Mesenchymal stem cell (in vitro differentiated cells and primary cell): ENCODE results near the gene FGF14.

Source experiments
- DNase-seq: peaks from one replicate; pipeline ENCODE4 v3.0.0-alpha.2; 2013
- H2AFZ ChIP-seq: one replicate; pipeline ENCODE4 v1.6.1; 2013; ENCODE audit warnings: low read depth, mild to moderate bottlenecking, control low read depth, inconsistent platforms, low read length, moderate library complexity
- H2AK5ac ChIP-seq: 2 replicates; pipeline ENCODE4 v1.6.1; 2013; ENCODE audit warnings: low read length, moderate library complexity, mild to moderate bottlenecking, inconsistent platforms; ENCODE audit not compliant: severe bottlenecking
- H2BK120ac ChIP-seq: one replicate; pipeline ENCODE4 v1.6.1; 2013; ENCODE audit warnings: low read depth, mild to moderate bottlenecking, inconsistent platforms, low read length, moderate library complexity
- H2BK12ac ChIP-seq, 2 experiments: one replicate each; pipeline ENCODE4 v1.6.1; 2013; ENCODE audit warnings: inconsistent platforms in 2 of 2, low read length in 2 of 2, mild to moderate bottlenecking in 2 of 2, moderate library complexity in 2 of 2, control low read depth in 1 of 2
- H2BK15ac ChIP-seq: one replicate; pipeline ENCODE4 v1.6.1; 2013; ENCODE audit warnings: mild to moderate bottlenecking, low read depth, inconsistent platforms; ENCODE audit not compliant: poor library complexity, severe bottlenecking
- H2BK5ac ChIP-seq: 2 replicates; pipeline ENCODE4 v1.6.1; 2013; ENCODE audit warnings: low read depth, mild to moderate bottlenecking, low read length, control low read depth, inconsistent platforms; ENCODE audit not compliant: poor library complexity, severe bottlenecking
- H3K14ac ChIP-seq, 2 experiments: one replicate each; pipeline ENCODE4 v1.6.1; 2013; ENCODE audit warnings: inconsistent platforms in 2 of 2, low read length in 2 of 2, control low read depth in 1 of 2, mild to moderate bottlenecking in 1 of 2, moderate library complexity in 1 of 2
- H3K18ac ChIP-seq, 2 experiments: one replicate each; pipeline ENCODE4 v1.6.1; 2013; ENCODE audit warnings: inconsistent platforms in 2 of 2, low read length in 2 of 2, control low read depth in 1 of 2, low read depth in 1 of 2, mild to moderate bottlenecking in 1 of 2
- H3K23ac ChIP-seq, 2 experiments: one replicate each; pipeline ENCODE4 v1.6.1; 2013; ENCODE audit warnings: inconsistent platforms in 2 of 2, low read length in 2 of 2, mild to moderate bottlenecking in 2 of 2, moderate library complexity in 2 of 2, control low read depth in 1 of 2
- H3K27ac ChIP-seq: 2 replicates; pipeline ENCODE4 v1.5.1; 2013; ENCODE audit warnings: mild to moderate bottlenecking, moderate library complexity, low read length, control low read depth, inconsistent platforms; ENCODE audit not compliant: poor library complexity, severe bottlenecking
- H3K27me3 ChIP-seq, 2 experiments: 2 replicates each; pipeline versions ENCODE4 v1.6.1 to v1.7.0; 2013; ENCODE audit warnings: low read length in 2 of 2, mild to moderate bottlenecking in 2 of 2, moderate library complexity in 2 of 2, control low read depth in 1 of 2, inconsistent platforms in 1 of 2; ENCODE audit not compliant: control insufficient read depth in 1 of 2, insufficient read depth in 1 of 2
- H3K36me3 ChIP-seq, 2 experiments: 2 replicates each; pipeline versions ENCODE4 v1.6.1 to v1.7.0; 2013; ENCODE audit warnings: low read length in 2 of 2, control low read depth in 1 of 2, inconsistent platforms in 1 of 2, low read depth in 1 of 2, mild to moderate bottlenecking in 1 of 2; ENCODE audit not compliant: insufficient read depth in 2 of 2, control insufficient read depth in 1 of 2
- H3K4ac ChIP-seq, 2 experiments: one replicate each; pipeline ENCODE4 v1.6.1; 2013; ENCODE audit warnings: inconsistent platforms in 2 of 2, low read length in 2 of 2, mild to moderate bottlenecking in 2 of 2, moderate library complexity in 2 of 2, control low read depth in 1 of 2, low read depth in 1 of 2
- H3K4me1 ChIP-seq: 2 replicates; pipeline ENCODE4 v1.6.1; 2013; ENCODE audit warnings: low read depth, low read length, control low read depth; ENCODE audit not compliant: control insufficient read depth, insufficient read depth
- H3K4me2 ChIP-seq: 2 replicates; pipeline ENCODE4 v1.6.1; 2013; ENCODE audit warnings: low read length, mild to moderate bottlenecking, inconsistent platforms; ENCODE audit not compliant: poor library complexity, severe bottlenecking
- H3K4me3 ChIP-seq, 2 experiments: 2 replicates each; pipeline versions ENCODE4 v1.5.1 to v1.7.0; 2013; ENCODE audit warnings: low read length in 2 of 2, mild to moderate bottlenecking in 2 of 2, control low read depth in 1 of 2, low read depth in 1 of 2; ENCODE audit not compliant: insufficient read depth in 1 of 2
- H3K79me1 ChIP-seq: replicated peaks from 2 replicates; pipeline ENCODE4 v1.6.1; 2013; ENCODE audit warnings: mild to moderate bottlenecking, control low read depth, low read length, inconsistent platforms; ENCODE audit not compliant: poor library complexity, severe bottlenecking
- H3K9ac ChIP-seq: 2 replicates; pipeline ENCODE4 v1.7.0; 2013; ENCODE audit warnings: mild to moderate bottlenecking, low read length, moderate library complexity
- H3K9me3 ChIP-seq: 2 replicates; pipeline ENCODE4 v1.7.0; 2013; ENCODE audit warnings: mild to moderate bottlenecking, low read length; ENCODE audit not compliant: control insufficient read depth
- H4K8ac ChIP-seq: one replicate; pipeline ENCODE4 v1.6.1; 2013; ENCODE audit warnings: inconsistent platforms, mild to moderate bottlenecking, low read length, moderate library complexity
- H4K91ac ChIP-seq: one replicate; pipeline ENCODE4 v1.6.1; 2013; ENCODE audit warnings: mild to moderate bottlenecking, low read length, inconsistent platforms
- WGBS: methylation state at CpG from one replicate; pipeline ENCODE4 v1.1.7; 2013; ENCODE audit warnings: mixed read lengths; 5-methylcytosine and 5-hydroxymethylcytosine counted together

FGF14 gene

GRCh38 chr13:102142473-102142826, 259.4 kb downstream of the FGF14 start:
- no peak overlapping the region for H2BK5ac ChIP-seq
- no CpG with 5 or more reads among the region's 1 CpG for WGBS
- no peak overlapping the region for H3K23ac ChIP-seq
- no peaks in the 10 kb centered on the region for H3K79me1 ChIP-seq
- H2BK120ac ChIP-seq: no peak overlapping the region
- H2BK12ac ChIP-seq: no peak overlapping the region
- H3K9me3 ChIP-seq: no peaks in the 10 kb centered on the region
- no peak overlapping the region for H3K4me3 ChIP-seq
- no peak overlapping the region for H3K9ac ChIP-seq
- no peak overlapping the region for H2AK5ac ChIP-seq
- DNase-seq: no peak
- H2AFZ ChIP-seq: no peak overlapping the region
- H3K4ac ChIP-seq: no peak overlapping the region
- no peak overlapping the region for H3K14ac ChIP-seq
- H3K18ac ChIP-seq: no peak overlapping the region
- no peak overlapping the region for H2BK15ac ChIP-seq
- H3K4me2 ChIP-seq: no peak overlapping the region
- no peak overlapping the region for H4K8ac ChIP-seq
- no peaks in the 10 kb centered on the region for H3K27me3 ChIP-seq
- H4K91ac ChIP-seq: no peak overlapping the region
- no peaks in the 10 kb centered on the region for H3K4me1 ChIP-seq
- no peak overlapping the region for H3K27ac ChIP-seq
- no peaks in the 10 kb centered on the region for H3K36me3 ChIP-seq

GRCh38 chr13:102141625-102142472, 260.0 kb downstream of the FGF14 start:
- no peak overlapping the region for H2BK12ac ChIP-seq
- no peak overlapping the region for H3K27ac ChIP-seq
- no peak overlapping the region for H3K14ac ChIP-seq
- DNase-seq: peak; percentile 25
- 69% methylated on average over 2 of the region's 4 CpGs for WGBS
- no peak overlapping the region for H3K23ac ChIP-seq
- no peak overlapping the region for H2AK5ac ChIP-seq
- no peak overlapping the region for H4K8ac ChIP-seq
- no peak overlapping the region for H3K4me2 ChIP-seq
- H2BK5ac ChIP-seq: no peak overlapping the region
- no peaks in the 10 kb centered on the region for H3K27me3 ChIP-seq
- H3K9ac ChIP-seq: peak overlapping the region; percentile 44
- no peak overlapping the region for H3K4ac ChIP-seq
- H2AFZ ChIP-seq: no peak overlapping the region
- no peak overlapping the region for H2BK15ac ChIP-seq
- no peaks in the 10 kb centered on the region for H3K79me1 ChIP-seq
- no peak overlapping the region for H2BK120ac ChIP-seq
- no peak overlapping the region for H4K91ac ChIP-seq
- no peak overlapping the region for H3K18ac ChIP-seq
- H3K4me1 ChIP-seq: no peaks in the 10 kb centered on the region
- H3K4me3 ChIP-seq: no peak overlapping the region
- no peaks in the 10 kb centered on the region for H3K9me3 ChIP-seq
- H3K36me3 ChIP-seq: no peaks in the 10 kb centered on the region

GRCh38 chr13:102139626-102140025, 262.2 kb downstream of the FGF14 start:
- 20% methylated on average over 1 of the region's 4 CpGs for WGBS
- no peaks in the 10 kb centered on the region for H3K27me3 ChIP-seq
- H3K79me1 ChIP-seq: no peaks in the 10 kb centered on the region
- no peak overlapping the region for H3K14ac ChIP-seq
- H3K18ac ChIP-seq: no peak overlapping the region
- H3K4me3 ChIP-seq: no peak overlapping the region
- no peaks in the 10 kb centered on the region for H3K4me1 ChIP-seq
- H3K4ac ChIP-seq: no peak overlapping the region
- no peak overlapping the region for H2AK5ac ChIP-seq
- no peak overlapping the region for H3K4me2 ChIP-seq
- H4K8ac ChIP-seq: no peak overlapping the region
- H3K27ac ChIP-seq: no peak overlapping the region
- no peak overlapping the region for H3K9ac ChIP-seq
- H2BK15ac ChIP-seq: no peak overlapping the region
- no peaks in the 10 kb centered on the region for H3K9me3 ChIP-seq
- H3K36me3 ChIP-seq: no peaks in the 10 kb centered on the region
- no peak overlapping the region for H2BK120ac ChIP-seq
- H2BK5ac ChIP-seq: no peak overlapping the region
- no peak overlapping the region for H3K23ac ChIP-seq
- no peak overlapping the region for H2AFZ ChIP-seq
- H2BK12ac ChIP-seq: no peak overlapping the region
- no peak overlapping the region for H4K91ac ChIP-seq
- DNase-seq: no peak

- Histone ChIP-seq H3K36me3 (no peaks in the 10 kb centered on the region), H3K23ac (no peak overlapping the region), H4K8ac (no peak overlapping the region), H3K27me3 (no peaks in the 10 kb centered on the region), H3K14ac (no peak overlapping the region), H2BK120ac (no peak overlapping the region), H3K18ac (no peak overlapping the region), H3K4me2 (no peak overlapping the region), H4K91ac (no peak overlapping the region), H3K9ac (no peak overlapping the region), H2AK5ac (no peak overlapping the region), H3K27ac (no peak overlapping the region), H3K4me1 (no peaks in the 10 kb centered on the region), H2BK15ac (no peak overlapping the region), H2BK12ac (no peak overlapping the region), H3K79me1 (no peaks in the 10 kb centered on the region), H3K9me3 (no peaks in the 10 kb centered on the region), H3K4ac (no peak overlapping the region), H3K4me3 (no peak overlapping the region), H2BK5ac (no peak overlapping the region), H2AFZ (no peak overlapping the region)
- DNase-seq: peak; percentile 51
- WGBS: 89% methylated on average over 2 of the region's 3 CpGs
Measured at GRCh38 chr13:102138635-102139190, 263.1 kb downstream of the FGF14 start.
